Astrocyte (in vitro differentiated cells and primary cell): Measurements from ENCODE around the gene OR52A1. TPM values are rescaled to one million over a fixed set of nuclear protein-coding genes. Genes with fewer than 3 reads are reported as not detected.

Source experiments
- DNase-seq: peaks from one replicate; pipeline ENCODE4 v3.0.0-alpha.2; 2010; ENCODE audit warnings: low read depth
- FAIRE-seq: peaks from 2 replicates; lab custom pipeline; 2011; peaks lifted over from hg19 to GRCh38; lab: Jason Lieb, UNC
- H2AFZ ChIP-seq: 2 replicates; pipeline ENCODE4 v1.6.0; 2012; ENCODE audit warnings: low read depth, low read length, inconsistent platforms
- H3K27ac ChIP-seq: 2 replicates; pipeline ENCODE4 v1.5.1; 2011; ENCODE audit warnings: low read depth, low read length, inconsistent platforms
- H3K27me3 ChIP-seq: 2 replicates; pipeline ENCODE4 v1.6.0; 2011; ENCODE audit warnings: low read length, inconsistent platforms; ENCODE audit not compliant: insufficient read depth
- H3K36me3 ChIP-seq: 2 replicates; pipeline ENCODE4 v1.5.1; 2011; ENCODE audit warnings: low read length, inconsistent platforms; ENCODE audit not compliant: insufficient read depth
- H3K4me1 ChIP-seq: 2 replicates; pipeline ENCODE4 v1.5.1; 2011; ENCODE audit warnings: low read length, inconsistent platforms; ENCODE audit not compliant: insufficient read depth
- H3K4me2 ChIP-seq: 2 replicates; pipeline ENCODE4 v1.6.0; 2012; ENCODE audit warnings: low read length, inconsistent platforms
- H3K4me3 ChIP-seq: 2 replicates; pipeline ENCODE4 v1.5.1; 2011; ENCODE audit warnings: low read depth, mild to moderate bottlenecking, low read length, inconsistent platforms; ENCODE audit not compliant: insufficient read depth
- H3K79me2 ChIP-seq: 2 replicates; pipeline ENCODE4 v1.6.0; 2012; ENCODE audit warnings: mild to moderate bottlenecking, low read length, inconsistent platforms; ENCODE audit not compliant: insufficient read depth
- H3K9ac ChIP-seq: 2 replicates; pipeline ENCODE4 v1.6.0; 2012; ENCODE audit warnings: mild to moderate bottlenecking, low read length, inconsistent platforms
- H3K9me3 ChIP-seq: 2 replicates; pipeline ENCODE4 v1.5.1; 2012; ENCODE audit warnings: low read depth, mild to moderate bottlenecking, low read length, inconsistent platforms; ENCODE audit not compliant: insufficient read depth
- H4K20me1 ChIP-seq: 2 replicates; pipeline ENCODE4 v1.6.0; 2012; ENCODE audit warnings: low read length, inconsistent platforms; ENCODE audit not compliant: insufficient read depth
- H3K27ac Mint-ChIP-seq: one replicate; pipeline ENCODE4 v1.8.0; 2021; ENCODE audit warnings: mild to moderate bottlenecking, mixed read lengths; ENCODE audit not compliant: unreplicated experiment
- H3K27me3 Mint-ChIP-seq: one replicate; pipeline ENCODE4 v1.8.0; 2021; ENCODE audit warnings: low read depth, mixed read lengths; ENCODE audit not compliant: unreplicated experiment
- H3K36me3 Mint-ChIP-seq: one replicate; pipeline ENCODE4 v1.8.0; 2021; ENCODE audit warnings: low read depth, mixed read lengths; ENCODE audit not compliant: unreplicated experiment
- H3K4me1 Mint-ChIP-seq: one replicate; pipeline ENCODE4 v1.8.0; 2021; ENCODE audit warnings: low read depth, mixed read lengths; ENCODE audit not compliant: unreplicated experiment
- H3K4me3 Mint-ChIP-seq: one replicate; pipeline ENCODE4 v1.8.0; 2021; ENCODE audit warnings: mild to moderate bottlenecking, moderate library complexity, mixed read lengths; ENCODE audit not compliant: unreplicated experiment
- H3K9me3 Mint-ChIP-seq: one replicate; pipeline ENCODE4 v1.8.0; 2021; ENCODE audit warnings: mild to moderate bottlenecking, mixed read lengths; ENCODE audit not compliant: unreplicated experiment
- EZH2 ChIP-seq: IDR thresholded peaks from 2 replicates; pipeline ENCODE4 v1.6.1; 2012; ENCODE audit warnings: mild to moderate bottlenecking, low read length, inconsistent platforms; ENCODE audit not compliant: insufficient read depth
- total RNA-seq: library from RNA; stranded (reverse); gene quantifications from 2 replicates; pipeline ENCODE4 v1.2.1, GENCODE V29; 2021
- TF ChIP-seq, protein P1 (sequence below): IDR thresholded peaks from 2 replicates; pipeline ENCODE4 v1.5.1; 2011; ENCODE audit warnings: low read depth, mild to moderate bottlenecking, inconsistent platforms, low read length, moderate library complexity; ENCODE audit not compliant: insufficient read depth

The OR52A1 gene
- total RNA-seq, 1 donor from 2014 or later: not detected

- Histone ChIP-seq H3K79me2 (no peaks in the 10 kb centered on the region), H3K27me3 (no peaks in the 10 kb centered on the region), H3K4me3 (no peak overlapping the region), H4K20me1 (no peaks in the 10 kb centered on the region), H2AFZ (no peak overlapping the region), H3K27ac (no peak overlapping the region), H3K4me1 (no peaks in the 10 kb centered on the region), H3K4me2 (no peak overlapping the region), H3K9me3 (no peaks in the 10 kb centered on the region), H3K9ac (no peak overlapping the region), H3K36me3 (no peaks in the 10 kb centered on the region)
- no peaks in the 10 kb centered on the region for H3K9me3 Mint-ChIP-seq
- H3K4me1 Mint-ChIP-seq: no peaks in the 10 kb centered on the region
- H3K27ac Mint-ChIP-seq: no peak overlapping the region
- H3K4me3 Mint-ChIP-seq: no peak overlapping the region
- DNase-seq: no peak
- no peak for TF ChIP-seq EZH2
- TF ChIP-seq, protein P1, sequence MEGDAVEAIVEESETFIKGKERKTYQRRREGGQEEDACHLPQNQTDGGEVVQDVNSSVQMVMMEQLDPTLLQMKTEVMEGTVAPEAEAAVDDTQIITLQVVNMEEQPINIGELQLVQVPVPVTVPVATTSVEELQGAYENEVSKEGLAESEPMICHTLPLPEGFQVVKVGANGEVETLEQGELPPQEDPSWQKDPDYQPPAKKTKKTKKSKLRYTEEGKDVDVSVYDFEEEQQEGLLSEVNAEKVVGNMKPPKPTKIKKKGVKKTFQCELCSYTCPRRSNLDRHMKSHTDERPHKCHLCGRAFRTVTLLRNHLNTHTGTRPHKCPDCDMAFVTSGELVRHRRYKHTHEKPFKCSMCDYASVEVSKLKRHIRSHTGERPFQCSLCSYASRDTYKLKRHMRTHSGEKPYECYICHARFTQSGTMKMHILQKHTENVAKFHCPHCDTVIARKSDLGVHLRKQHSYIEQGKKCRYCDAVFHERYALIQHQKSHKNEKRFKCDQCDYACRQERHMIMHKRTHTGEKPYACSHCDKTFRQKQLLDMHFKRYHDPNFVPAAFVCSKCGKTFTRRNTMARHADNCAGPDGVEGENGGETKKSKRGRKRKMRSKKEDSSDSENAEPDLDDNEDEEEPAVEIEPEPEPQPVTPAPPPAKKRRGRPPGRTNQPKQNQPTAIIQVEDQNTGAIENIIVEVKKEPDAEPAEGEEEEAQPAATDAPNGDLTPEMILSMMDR: no peak
- FAIRE-seq: no peak
- H3K36me3 Mint-ChIP-seq: no peaks in the 10 kb centered on the region
- H3K27me3 Mint-ChIP-seq: no peaks in the 10 kb centered on the region
Observed at GRCh38 chr11:5096011-5096410, 58.5 kb downstream of the OR52A1 start.

Other genes with a start within 250 kb of the OR52A1 start
- gene OR51G2, start 235.4 kb downstream of the OR52A1 start, total RNA-seq: not detected in 2 replicates
- gene OR51G1, start 230.4 kb downstream of the OR52A1 start, total RNA-seq: not detected in 2 replicates
- not detected in 2 replicates for gene OR51A4, start 207.2 kb downstream of the OR52A1 start, total RNA-seq
- gene OR51A2, start 199.0 kb downstream of the OR52A1 start, total RNA-seq: not detected in 2 replicates
- not detected in 2 replicates for gene OR51L1, start 159.9 kb downstream of the OR52A1 start, total RNA-seq
- not detected in 2 replicates for gene OR52J3, start 108.2 kb downstream of the OR52A1 start, total RNA-seq
- not detected in 2 replicates for gene OR52E2, start 95.1 kb downstream of the OR52A1 start, total RNA-seq
- 0.31 TPM in 1 of 2 replicates, not detected in the other for gene OR52E1, start 85.2 kb downstream of the OR52A1 start, total RNA-seq
- not detected in 2 replicates for gene OR52A5, start 16.4 kb downstream of the OR52A1 start, total RNA-seq
- not detected in 2 replicates for gene OR51V1, start 45.9 kb upstream of the OR52A1 start, total RNA-seq
- not detected in 2 replicates for gene HBB, start 72.3 kb upstream of the OR52A1 start, total RNA-seq
- not detected in 2 replicates for gene HBD, start 79.7 kb upstream of the OR52A1 start, total RNA-seq
- not detected in 2 replicates for gene HBG1, start 95.1 kb upstream of the OR52A1 start, total RNA-seq
- not detected in 2 replicates for gene HBG2, start 100.0 kb upstream of the OR52A1 start, total RNA-seq
- not detected in 2 replicates for gene HBE1, start 115.2 kb upstream of the OR52A1 start, total RNA-seq
- not detected in 2 replicates for gene OR51B4, start 147.2 kb upstream of the OR52A1 start, total RNA-seq
- gene OR51B2, start 169.5 kb upstream of the OR52A1 start, total RNA-seq: not detected in 2 replicates
- not detected in 2 replicates for gene OR51B5, start 188.8 kb upstream of the OR52A1 start, total RNA-seq
- not detected in 2 replicates for gene OR51B6, start 196.8 kb upstream of the OR52A1 start, total RNA-seq
- gene OR51M1, start 229.1 kb upstream of the OR52A1 start, total RNA-seq: not detected in 2 replicates